NCI-H526 treated with DMSO at 0.1 percent for 48 hours (cell line): ENCODE data around the gene MGRN1.
A peak's percentile ranks its signal among the peaks of the same experiment; 100 is the strongest.

ENCODE experiments used
- DNase-seq: peaks from one replicate; lab custom pipeline; 2025; lab: John Stamatoyannopoulos, UW

The MGRN1 gene

DNA sequence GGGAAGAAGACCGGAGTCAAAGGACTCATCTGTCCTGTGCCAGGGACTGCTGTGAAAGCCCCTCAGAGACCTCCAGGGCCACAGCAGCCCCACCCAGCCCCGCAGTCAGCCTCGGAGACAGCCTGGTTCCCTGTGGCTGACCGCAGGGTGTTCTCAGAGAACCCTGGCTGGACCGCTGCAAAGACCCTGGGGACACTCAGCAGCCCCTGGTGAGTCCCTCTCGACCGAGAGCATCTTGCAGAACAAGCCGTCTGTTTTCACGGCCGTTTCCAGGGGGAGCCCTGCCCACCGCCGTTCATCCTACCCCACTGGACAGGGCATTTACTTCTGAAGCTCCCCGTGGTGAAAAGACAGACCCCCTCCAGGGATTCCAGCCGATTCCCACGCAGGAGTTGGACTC, 20.2 kb upstream of the MGRN1 start:
- no peak for DNase-seq

GRCh38 chr16:4606354-4606753, 18.3 kb upstream of the MGRN1 start:
- no peak for DNase-seq

- DNase-seq, result no peak
Measured at GRCh38 chr16:4607841-4608703, 16.6 kb upstream of the MGRN1 start.

DNA sequence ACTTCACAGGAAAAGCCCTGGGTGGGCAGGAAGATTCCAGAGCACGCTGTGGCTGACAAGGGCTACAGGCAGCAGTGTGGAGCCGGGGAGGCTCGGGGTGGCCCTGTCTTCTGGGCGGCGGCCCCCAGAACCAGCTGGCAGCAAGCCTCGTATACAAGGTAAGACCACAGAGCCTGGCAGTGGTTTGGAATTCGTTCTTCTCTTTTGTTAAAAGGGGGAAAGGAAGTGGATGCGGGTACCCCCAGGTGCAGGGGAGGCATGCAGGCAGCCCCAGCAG, 16.0 kb upstream of the MGRN1 start:
- no peak for DNase-seq

GRCh38 chr16:4609200-4610010, 15.2 kb upstream of the MGRN1 start:
- no peak for DNase-seq

GRCh38 chr16:4610011-4611005, 14.3 kb upstream of the MGRN1 start:
- no peak for DNase-seq

GRCh38 chr16:4611337-4612021, 13.1 kb upstream of the MGRN1 start:
- no peak for DNase-seq

DNA sequence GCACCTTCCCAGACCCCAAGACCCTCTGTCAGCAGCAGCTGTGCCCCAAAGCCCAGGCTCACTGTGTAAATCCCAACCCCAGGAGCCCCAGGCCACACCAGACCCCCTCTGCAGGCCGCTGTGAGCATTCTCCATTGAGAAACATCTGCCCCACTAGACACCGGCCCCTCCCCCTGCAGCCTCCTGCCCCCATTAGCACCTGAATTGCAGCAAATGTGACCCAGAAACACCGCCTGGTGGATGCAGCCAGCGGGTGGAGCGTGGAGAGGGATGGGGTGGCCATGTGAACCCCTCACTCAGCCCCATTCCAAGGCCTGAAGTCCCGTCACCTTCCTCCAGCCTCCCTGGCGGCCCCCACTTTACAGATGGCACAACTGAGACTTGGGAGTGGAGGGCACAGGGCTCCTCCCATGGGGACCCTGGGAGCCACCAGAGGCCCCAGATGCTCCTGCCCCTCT, 12.1 kb upstream of the MGRN1 start:
- DNase-seq, result no peak

GRCh38 chr16:4612977-4613635, 11.5 kb upstream of the MGRN1 start:
- no peak for DNase-seq

DNA sequence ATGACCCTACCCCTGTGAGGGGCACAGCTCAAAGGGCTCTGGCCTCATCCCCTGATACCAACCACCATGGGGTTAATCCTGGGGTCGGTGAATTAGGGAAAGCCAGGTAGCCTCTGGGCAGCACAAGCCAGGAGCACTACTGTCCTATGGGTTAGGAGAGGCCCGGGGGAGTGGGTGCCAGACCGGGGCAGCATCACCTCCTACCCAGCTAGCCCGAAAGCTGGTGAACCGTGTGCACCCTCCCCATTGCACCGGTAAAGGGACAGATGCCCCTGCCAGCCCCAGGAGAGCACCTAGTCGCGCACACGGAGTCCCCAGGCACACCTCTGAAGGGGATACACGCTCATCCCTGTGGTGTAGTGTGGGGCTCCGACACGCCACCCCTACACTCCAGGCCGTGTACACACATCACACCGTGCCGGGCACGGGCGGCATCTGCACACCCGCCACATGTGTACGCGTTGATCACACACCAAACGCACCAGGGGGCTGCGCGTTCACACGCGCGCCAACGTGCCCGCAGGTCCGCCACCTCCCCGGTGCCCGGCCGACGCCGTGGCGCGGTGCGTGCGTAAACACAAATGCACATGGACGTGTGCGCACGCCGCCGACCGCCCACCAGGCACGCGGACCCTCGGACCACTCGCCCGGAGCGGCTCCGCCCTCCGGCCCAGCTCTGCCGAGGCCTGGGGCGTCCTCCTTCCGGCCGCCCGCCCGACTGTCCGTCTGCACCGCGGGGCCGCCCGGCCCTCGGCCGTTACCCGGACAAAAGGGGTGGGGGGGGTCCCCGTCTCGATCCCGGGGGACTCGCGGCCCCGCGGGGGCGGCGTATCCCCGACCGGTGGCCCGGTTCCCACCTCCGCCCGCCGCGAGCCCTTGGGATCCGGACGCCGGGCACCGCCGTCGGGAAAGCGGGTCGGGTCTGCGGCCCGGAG, 10.7 kb upstream of the MGRN1 start:
- no peak for DNase-seq

DNA sequence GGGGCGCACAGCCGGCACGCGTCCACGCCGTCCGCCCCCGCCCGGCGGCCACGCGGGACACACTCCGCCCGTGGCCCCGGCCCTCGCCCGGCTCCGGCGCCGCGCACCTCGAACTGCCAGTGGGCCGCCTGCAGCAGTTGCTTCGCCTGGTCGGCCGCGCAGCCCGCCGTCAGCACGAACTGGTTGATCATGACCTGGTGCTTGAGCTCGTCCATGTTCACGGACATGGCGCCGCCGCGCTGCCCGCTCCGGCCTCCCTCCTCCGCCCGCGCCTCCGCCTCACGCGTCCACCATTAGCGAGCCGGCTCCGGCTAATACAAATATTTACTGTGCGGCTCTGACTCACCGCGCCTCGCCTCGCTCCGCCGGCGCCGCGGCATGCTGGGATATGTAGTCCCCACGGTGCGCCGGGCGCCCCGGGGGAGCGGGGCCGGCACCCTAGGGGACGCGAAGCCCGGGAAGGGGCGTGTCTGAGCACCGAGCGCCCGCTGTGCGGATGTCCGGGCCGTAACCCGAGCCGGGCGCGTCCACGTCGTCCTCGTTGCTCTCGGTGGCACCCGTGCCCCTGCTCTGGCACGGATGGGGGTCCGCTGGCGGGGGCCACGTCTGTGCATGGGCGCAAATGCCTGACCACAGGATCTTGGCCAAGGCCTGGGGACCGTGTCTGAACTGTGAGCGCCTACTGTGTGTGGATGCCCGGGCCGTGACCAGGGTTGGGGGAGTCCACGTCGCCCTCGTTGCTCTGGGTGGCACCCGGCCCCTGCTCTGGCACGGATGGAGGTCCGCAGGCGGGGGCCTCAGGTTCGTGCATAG, 9.8 kb upstream of the MGRN1 start, which contains the start of gene UBALD1:
UBALD1 (minus strand) TSS at position 318 of the 813 bp plus-strand sequence; CDS start at position 227, 91 bp downstream.
- DNase-seq, result peak; percentile 47

GRCh38 chr16:4615384-4616046, 9.1 kb upstream of the MGRN1 start:
- no peak for DNase-seq

GRCh38 chr16:4616047-4616811, 8.4 kb upstream of the MGRN1 start:
- DNase-seq, result peak; percentile 94

- no peak for DNase-seq
Measured at GRCh38 chr16:4617880-4618279, 6.7 kb upstream of the MGRN1 start.

DNA sequence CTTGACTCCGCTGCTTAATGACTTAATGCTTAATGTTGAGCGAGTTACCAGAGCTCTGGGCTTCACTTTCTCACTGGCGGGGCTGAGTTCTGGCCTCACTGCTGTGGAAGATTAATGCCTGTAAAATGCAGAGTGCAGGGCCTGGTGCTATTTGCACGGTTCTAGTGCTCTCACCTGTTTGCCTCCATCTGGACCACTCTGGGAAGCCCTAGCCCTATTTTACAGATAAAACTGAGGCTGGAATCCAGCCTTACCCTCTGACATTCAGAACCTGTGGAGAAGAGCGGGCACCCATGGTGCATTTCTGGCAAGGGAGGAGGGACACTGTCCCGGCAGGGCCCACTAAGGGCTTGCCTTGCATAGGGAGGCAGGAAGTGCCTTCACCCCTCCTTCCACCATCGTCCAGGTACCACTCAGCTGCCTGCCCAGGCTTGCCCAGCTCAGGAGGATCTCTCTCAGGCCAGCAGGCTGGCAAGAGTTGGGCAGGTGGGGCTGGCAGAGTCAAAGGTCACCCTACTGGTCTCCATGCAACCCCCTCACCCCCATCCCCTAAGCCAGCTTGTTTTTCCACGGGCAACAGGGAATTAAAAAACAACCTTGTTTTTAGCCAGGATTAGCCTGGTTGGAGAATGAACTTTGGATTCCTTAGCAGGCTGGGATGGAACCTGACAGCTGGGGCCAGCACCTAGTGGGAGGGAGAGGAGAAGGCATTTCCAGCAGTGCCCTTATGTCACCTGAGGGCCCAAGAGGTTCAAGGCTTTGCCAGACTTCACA, 5.8 kb upstream of the MGRN1 start:
- peak; percentile 1 for DNase-seq

DNA sequence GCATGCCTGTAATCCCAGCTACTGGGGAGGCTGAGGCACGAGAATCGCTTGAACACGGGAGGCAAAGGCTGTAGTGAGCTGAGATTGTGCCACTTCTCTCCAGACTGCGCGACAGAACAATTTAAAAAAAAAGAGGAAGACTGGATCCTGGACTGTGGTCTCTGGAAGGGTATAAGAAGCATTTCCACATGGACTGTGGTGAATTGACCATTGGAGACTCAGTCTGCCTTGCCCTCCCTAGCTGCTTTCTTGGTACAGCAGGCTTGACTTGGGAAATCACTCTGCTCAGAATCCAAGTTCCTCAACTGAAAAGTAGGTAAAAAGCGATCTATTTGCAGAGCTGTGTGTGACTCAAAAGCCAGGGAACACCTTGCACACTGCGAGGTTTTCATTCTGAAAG, 1.0 kb upstream of the MGRN1 start:
- no peak for DNase-seq
